ENCODE results near the gene GATAD2B.
"Not testable (repeated sequence)": the region's sequence is repeated elsewhere in the genome, so short reads cannot be mapped to it uniquely, and the experiment has no call there.

Gene GATAD2B

DNA sequence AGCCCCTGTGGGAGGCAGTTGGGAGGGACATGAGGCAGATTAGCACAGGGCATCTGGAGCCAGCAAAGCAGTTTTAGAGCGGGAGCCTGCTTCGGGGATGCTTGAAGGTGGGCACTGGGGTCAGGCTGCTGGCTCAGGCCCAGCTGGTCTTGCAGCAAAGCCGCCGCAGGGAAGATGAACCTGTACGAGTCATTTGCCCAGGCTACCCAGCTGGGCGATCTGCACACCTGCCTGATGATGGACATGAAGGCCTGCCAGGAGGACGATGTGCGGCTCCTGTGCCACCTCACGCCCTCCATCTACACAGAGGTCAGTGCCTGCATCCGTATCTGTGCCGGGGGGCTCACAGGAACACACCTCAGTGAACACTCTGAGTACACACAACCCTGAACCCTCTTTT lies 155.3 kb downstream of the GATAD2B start:
- H3K36me3 ChIP-seq (ENCODE audit: control insufficient read depth in 2 of 2, insufficient read depth in 1 of 2, low read length in 2 of 2): peaks cover 32 to 95% of the 10 kb centered on the region in 2 experiments
- H3K9me3 ChIP-seq (ENCODE audit: control insufficient read depth, insufficient read depth, low read depth, low read length): no peaks in the 10 kb centered on the region
- ChIA-PET POLR2A (no interaction called here), CTCF (interaction anchor here (1.1 kb wide), 1 partner anchor 89 kb away, joined by 3 read pairs; the partner anchor contains the start of gene NPR1)
- TF ChIP-seq, protein P1, sequence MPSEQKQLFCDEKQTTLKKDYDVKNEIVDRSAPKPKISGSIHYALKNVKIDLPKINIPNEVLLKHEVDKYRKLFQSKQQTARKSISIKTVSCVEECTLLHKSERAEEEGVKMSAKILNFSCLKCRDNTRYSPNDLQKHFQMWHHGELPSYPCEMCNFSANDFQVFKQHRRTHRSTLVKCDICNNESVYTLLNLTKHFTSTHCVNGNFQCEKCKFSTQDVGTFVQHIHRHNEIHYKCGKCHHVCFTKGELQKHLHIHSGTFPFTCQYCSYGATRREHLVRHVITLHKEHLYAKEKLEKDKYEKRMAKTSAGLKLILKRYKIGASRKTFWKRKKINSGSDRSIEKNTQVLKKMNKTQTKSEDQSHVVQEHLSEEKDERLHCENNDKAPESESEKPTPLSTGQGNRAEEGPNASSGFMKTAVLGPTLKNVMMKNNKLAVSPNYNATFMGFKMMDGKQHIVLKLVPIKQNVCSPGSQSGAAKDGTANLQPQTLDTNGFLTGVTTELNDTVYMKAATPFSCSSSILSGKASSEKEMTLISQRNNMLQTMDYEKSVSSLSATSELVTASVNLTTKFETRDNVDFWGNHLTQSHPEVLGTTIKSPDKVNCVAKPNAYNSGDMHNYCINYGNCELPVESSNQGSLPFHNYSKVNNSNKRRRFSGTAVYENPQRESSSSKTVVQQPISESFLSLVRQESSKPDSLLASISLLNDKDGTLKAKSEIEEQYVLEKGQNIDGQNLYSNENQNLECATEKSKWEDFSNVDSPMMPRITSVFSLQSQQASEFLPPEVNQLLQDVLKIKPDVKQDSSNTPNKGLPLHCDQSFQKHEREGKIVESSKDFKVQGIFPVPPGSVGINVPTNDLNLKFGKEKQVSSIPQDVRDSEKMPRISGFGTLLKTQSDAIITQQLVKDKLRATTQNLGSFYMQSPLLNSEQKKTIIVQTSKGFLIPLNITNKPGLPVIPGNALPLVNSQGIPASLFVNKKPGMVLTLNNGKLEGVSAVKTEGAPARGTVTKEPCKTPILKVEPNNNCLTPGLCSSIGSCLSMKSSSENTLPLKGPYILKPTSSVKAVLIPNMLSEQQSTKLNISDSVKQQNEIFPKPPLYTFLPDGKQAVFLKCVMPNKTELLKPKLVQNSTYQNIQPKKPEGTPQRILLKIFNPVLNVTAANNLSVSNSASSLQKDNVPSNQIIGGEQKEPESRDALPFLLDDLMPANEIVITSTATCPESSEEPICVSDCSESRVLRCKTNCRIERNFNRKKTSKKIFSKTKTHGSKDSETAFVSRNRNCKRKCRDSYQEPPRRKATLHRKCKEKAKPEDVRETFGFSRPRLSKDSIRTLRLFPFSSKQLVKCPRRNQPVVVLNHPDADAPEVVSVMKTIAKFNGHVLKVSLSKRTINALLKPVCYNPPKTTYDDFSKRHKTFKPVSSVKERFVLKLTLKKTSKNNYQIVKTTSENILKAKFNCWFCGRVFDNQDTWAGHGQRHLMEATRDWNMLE (tag by site-specific recombination; conservative IDR thresholded peaks at IDR 0.05; ENCODE audit: low read depth): no peak
- TF ChIP-seq ZNF626 (tag by site-specific recombination; IDR thresholded peaks at IDR 0.05) (no peak), ZBTB17 (tag by site-specific recombination; IDR thresholded peaks at IDR 0.05) (no peak), ZNF624 (tag by site-specific recombination; IDR thresholded peaks at IDR 0.05) (no peak), REPIN1 (tag by site-specific recombination; IDR thresholded peaks at IDR 0.05; ENCODE audit: low read depth) (no peak), KLF9 (tag by site-specific recombination; IDR thresholded peaks at IDR 0.05; ENCODE audit: low read depth) (no peak), ZNF394 (tag by site-specific recombination; IDR thresholded peaks at IDR 0.05; ENCODE audit: borderline replicate concordance) (no peak), ZNF350 (tag by site-specific recombination; IDR thresholded peaks at IDR 0.05) (no peak), ZNF433 (tag by site-specific recombination; IDR thresholded peaks at IDR 0.05; ENCODE audit: low read depth) (no peak), ZNF302 (tag by site-specific recombination; IDR thresholded peaks at IDR 0.05; ENCODE audit: low read depth) (no peak)
- TF ChIP-seq, protein P2, sequence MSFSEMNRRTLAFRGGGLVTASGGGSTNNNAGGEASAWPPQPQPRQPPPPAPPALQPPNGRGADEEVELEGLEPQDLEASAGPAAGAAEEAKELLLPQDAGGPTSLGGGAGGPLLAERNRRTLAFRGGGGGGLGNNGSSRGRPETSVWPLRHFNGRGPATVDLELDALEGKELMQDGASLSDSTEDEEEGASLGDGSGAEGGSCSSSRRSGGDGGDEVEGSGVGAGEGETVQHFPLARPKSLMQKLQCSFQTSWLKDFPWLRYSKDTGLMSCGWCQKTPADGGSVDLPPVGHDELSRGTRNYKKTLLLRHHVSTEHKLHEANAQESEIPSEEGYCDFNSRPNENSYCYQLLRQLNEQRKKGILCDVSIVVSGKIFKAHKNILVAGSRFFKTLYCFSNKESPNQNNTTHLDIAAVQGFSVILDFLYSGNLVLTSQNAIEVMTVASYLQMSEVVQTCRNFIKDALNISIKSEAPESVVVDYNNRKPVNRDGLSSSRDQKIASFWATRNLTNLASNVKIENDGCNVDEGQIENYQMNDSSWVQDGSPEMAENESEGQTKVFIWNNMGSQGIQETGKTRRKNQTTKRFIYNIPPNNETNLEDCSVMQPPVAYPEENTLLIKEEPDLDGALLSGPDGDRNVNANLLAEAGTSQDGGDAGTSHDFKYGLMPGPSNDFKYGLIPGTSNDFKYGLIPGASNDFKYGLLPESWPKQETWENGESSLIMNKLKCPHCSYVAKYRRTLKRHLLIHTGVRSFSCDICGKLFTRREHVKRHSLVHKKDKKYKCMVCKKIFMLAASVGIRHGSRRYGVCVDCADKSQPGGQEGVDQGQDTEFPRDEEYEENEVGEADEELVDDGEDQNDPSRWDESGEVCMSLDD (tag by site-specific recombination; IDR thresholded peaks at IDR 0.05): no peak
- TF ChIP-seq, protein P3, sequence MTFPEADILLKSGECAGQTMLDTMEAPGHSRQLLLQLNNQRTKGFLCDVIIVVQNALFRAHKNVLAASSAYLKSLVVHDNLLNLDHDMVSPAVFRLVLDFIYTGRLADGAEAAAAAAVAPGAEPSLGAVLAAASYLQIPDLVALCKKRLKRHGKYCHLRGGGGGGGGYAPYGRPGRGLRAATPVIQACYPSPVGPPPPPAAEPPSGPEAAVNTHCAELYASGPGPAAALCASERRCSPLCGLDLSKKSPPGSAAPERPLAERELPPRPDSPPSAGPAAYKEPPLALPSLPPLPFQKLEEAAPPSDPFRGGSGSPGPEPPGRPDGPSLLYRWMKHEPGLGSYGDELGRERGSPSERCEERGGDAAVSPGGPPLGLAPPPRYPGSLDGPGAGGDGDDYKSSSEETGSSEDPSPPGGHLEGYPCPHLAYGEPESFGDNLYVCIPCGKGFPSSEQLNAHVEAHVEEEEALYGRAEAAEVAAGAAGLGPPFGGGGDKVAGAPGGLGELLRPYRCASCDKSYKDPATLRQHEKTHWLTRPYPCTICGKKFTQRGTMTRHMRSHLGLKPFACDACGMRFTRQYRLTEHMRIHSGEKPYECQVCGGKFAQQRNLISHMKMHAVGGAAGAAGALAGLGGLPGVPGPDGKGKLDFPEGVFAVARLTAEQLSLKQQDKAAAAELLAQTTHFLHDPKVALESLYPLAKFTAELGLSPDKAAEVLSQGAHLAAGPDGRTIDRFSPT (tag by site-specific recombination; IDR thresholded peaks at IDR 0.05): no peak
- TF ChIP-seq, protein P4, sequence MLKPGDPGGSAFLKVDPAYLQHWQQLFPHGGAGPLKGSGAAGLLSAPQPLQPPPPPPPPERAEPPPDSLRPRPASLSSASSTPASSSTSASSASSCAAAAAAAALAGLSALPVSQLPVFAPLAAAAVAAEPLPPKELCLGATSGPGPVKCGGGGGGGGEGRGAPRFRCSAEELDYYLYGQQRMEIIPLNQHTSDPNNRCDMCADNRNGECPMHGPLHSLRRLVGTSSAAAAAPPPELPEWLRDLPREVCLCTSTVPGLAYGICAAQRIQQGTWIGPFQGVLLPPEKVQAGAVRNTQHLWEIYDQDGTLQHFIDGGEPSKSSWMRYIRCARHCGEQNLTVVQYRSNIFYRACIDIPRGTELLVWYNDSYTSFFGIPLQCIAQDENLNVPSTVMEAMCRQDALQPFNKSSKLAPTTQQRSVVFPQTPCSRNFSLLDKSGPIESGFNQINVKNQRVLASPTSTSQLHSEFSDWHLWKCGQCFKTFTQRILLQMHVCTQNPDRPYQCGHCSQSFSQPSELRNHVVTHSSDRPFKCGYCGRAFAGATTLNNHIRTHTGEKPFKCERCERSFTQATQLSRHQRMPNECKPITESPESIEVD (tag by site-specific recombination; IDR thresholded peaks at IDR 0.05): no peak
- H3K4me3 ChIP-seq (ENCODE audit: low read depth, low read length): no peak overlapping the region
- no peaks in the 10 kb centered on the region for H3K4me1 ChIP-seq (ENCODE audit: control insufficient read depth, insufficient read depth, low read length)
- no peak overlapping the region for H3K27ac ChIP-seq (ENCODE audit: extremely low read depth, low read depth, low read length)

DNA sequence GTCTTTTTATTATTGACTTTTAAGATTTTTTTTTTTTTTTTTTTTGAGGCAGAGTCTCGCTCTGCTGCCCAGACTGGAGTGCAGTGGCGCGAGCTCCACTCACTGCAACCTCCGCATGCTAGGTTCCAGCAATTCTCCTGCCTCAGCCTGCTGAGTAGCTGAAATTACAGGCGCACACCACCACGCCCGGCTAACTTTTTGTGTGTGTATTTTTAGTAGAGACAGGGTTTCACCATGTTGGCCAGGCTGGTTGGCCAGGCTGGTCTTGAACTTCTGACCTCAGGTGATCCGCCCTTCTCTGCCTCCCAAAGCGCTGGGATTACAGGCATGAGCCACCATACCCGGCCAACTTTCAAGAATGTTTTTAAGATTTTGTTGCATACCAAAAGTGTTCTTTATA lies 156.1 kb downstream of the GATAD2B start:
- not testable (repeated sequence) for H3K27ac ChIP-seq (ENCODE audit: extremely low read depth, low read depth, low read length)

More for the DNA sequence above, 156.1 kb downstream of the GATAD2B start:
- H3K9me3 ChIP-seq (ENCODE audit: control insufficient read depth, insufficient read depth, low read depth, low read length); H3K4me3 ChIP-seq (ENCODE audit: low read depth, low read length); H3K4me1 ChIP-seq (ENCODE audit: control insufficient read depth, insufficient read depth, low read length); CTCF ChIA-PET: not testable (repeated sequence)
- H3K36me3 ChIP-seq (ENCODE audit: control insufficient read depth in 2 of 2, insufficient read depth in 1 of 2, low read length in 2 of 2): peaks cover 32 to 95% of the 10 kb centered on the region in 2 experiments
- POLR2A ChIA-PET: interaction anchor here (1.0 kb wide), 1 partner anchor 9 kb away, joined by 3 read pairs; the partner anchor contains the start of gene SLC27A3
